GM12892 (cell line): ENCODE results near the gene CACNA2D1.

Source experiments
- DNase-seq: peaks from one replicate; pipeline ENCODE4 v3.0.0; 2011; ENCODE audit not compliant: insufficient read length
- FAIRE-seq: peaks from 2 replicates; lab custom pipeline; 2011; peaks lifted over from hg19 to GRCh38; lab: Jason Lieb, UNC
- POLR2A ChIP-seq: IDR thresholded peaks from 2 replicates; pipeline ENCODE4 v1.6.1; 2011; ENCODE audit warnings: low read depth, low read length, control low read depth
- POLR2AphosphoS5 ChIP-seq: IDR thresholded peaks from 2 replicates; pipeline ENCODE4 v1.6.1; 2011; ENCODE audit warnings: low read depth, low read length, control low read depth
- TAF1 ChIP-seq: IDR thresholded peaks from 2 replicates; pipeline ENCODE4 v1.6.1; 2011; ENCODE audit warnings: low read depth, mild to moderate bottlenecking, control low read depth, low read length, borderline replicate concordance

CACNA2D1 gene

DNA sequence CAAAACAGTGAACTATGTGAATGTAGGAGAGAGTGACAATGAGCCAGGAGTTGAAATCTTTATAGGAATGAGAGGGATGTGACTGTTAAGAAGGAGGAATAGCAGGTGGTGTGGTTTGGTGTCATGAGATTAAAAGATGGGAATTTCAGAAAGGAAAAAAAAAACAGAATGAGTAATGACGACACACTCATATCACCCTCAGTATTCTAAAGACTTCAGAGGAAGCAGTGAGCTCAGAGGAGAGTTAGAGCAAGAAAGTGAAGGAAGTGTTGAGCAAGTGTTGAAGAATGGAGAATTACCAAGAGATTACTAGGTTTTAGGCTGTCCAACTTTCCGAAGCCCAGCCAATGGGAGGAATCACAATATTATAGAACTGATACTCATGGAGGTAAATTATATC lies 453.2 kb downstream of the CACNA2D1 start:
- FAIRE-seq (no peak), DNase-seq (no peak)
- TF ChIP-seq TAF1, result no peak
- TF ChIP-seq POLR2A, result no peak
- no peak for TF ChIP-seq POLR2AphosphoS5

DNA sequence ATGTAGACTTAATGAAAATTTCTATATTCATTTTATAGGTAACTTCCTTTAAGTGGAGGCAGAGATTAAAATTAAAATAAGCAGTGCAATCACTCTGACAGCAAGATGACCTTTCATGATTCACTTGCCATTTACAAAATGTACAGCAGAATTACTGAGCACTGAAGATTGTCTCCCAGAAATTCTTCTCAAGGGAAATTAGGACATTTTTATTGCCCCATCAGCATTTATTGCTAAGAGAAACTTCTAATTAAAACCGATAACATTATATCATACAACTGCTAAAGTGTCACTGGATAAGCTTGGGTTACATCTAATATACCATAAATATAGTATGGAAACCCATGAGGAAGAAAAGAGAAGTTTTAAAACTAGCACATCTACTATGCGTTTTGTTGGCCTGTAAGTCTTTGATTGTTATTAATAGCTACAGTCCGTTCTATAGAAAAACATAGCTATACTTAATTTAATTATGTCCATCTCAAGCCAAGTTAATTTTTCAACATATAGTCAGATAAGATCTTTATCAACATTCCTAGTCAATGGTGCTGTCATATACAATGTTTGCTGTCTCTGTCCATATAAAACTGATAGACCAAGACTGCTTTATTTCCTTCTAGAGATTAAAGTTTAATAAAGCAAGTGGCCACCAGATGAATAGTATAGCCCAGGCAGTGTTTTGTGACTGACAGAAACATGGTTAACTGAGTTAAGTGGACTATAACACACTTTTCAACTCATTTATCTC lies 456.7 kb downstream of the CACNA2D1 start:
- FAIRE-seq (no peak), DNase-seq (no peak)
- TF ChIP-seq POLR2A (no peak), POLR2AphosphoS5 (no peak), TAF1 (no peak)

DNA sequence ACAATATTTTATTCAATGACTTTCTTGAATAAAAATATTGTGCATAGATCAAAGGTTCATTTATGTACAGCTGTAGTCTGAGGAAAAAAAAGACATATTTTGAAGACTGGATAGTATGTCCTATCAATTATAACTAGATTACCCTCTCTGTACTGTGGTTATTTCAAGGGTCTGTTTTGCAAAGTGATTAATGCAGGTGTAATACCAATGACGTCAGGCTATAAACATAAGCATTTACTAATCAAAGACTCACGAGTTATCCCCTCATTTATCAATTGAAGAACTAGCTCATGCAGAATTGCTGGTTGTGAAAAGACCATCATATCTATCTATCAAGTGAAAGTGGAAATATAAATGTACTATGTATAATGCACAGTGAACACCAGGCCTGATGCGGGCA lies 460.2 kb downstream of the CACNA2D1 start:
- DNase-seq, result no peak
- no peak for TF ChIP-seq TAF1
- no peak for TF ChIP-seq POLR2AphosphoS5
- no peak for TF ChIP-seq POLR2A
- FAIRE-seq, result no peak

DNA sequence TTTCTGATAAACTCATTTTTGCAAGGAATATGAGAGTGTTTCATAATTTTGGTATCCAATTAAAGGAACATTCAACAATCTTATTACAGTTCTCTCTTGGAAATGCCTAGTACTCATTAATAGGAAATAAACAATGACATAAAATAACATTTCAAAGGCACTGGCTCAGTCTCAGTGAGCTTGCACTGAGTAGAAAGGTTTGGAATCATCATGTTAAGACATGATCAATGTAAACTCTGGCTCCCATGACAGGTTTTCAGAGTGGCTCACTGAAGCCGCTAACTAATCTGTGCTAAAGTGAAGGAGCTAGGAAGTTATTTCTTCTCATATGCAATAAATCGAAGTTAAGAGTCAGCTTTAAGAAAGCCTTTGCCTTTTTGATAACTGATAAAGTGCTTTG lies 470.5 kb downstream of the CACNA2D1 start:
- DNase-seq, result no peak
- FAIRE-seq, result no peak
- no peak for TF ChIP-seq TAF1

DNA sequence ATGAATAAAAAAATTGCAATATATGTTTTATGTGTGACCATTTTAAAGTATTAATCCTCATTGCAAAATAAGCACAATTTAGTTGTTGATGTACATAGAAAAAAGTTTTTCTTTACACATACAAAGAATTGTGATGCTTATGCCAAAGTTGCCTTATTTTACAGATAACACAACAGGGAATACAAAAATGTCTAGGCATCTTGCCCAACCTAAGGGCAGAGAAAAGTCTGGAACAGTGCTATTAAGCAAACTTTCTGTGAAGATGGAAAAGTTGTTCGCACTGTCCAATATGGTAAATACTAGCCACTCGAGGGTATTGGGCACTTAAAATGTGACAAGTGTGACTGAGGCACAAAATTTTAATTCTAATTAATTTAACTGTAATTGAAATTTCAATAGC lies 483.6 kb downstream of the CACNA2D1 start:
- FAIRE-seq (no peak), DNase-seq (no peak)
- TF ChIP-seq POLR2AphosphoS5 (no peak), POLR2A (no peak), TAF1 (no peak)

DNA sequence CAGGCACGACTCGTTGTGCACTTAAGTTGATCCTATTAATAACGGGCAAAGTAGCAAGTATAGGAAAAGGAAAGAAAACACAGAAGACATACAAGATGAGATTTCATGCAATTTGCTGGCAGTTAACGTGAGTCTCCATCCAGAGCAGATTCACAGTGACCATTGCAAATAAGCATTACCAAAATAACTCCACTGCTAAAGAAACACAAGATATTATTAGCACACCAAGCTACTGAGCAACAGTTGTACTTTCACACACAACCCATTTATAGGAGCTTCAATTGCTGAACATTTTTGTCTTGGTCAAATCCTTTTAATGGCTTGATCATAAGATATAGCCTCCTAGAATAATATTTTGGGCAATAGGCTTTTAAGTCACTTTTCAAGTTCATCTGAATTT lies 486.1 kb downstream of the CACNA2D1 start:
- FAIRE-seq (no peak), DNase-seq (no peak)
- TF ChIP-seq POLR2A (no peak), POLR2AphosphoS5 (no peak), TAF1 (no peak)

DNA sequence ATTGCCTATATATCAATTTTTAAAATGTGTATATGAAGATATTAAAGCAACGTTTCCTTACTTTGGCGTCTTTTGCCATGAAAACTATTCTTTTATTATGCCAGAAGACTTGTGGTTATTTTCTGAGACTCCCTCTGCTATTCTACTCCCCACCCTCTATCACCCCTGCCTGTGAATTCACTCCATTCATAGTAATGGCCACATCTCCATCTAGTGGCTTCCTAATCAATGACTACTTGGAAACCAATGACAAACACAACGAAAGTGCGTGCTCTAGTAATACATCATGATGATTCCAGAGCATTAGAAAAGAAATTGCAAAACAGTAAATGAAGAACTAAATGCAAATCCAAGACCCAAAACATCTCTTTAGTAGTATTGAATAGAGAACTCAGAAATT lies 487.1 kb downstream of the CACNA2D1 start:
- DNase-seq, result no peak
- TF ChIP-seq POLR2A, result no peak
- no peak for TF ChIP-seq TAF1
- TF ChIP-seq POLR2AphosphoS5, result no peak
- peak; percentile 54 for FAIRE-seq

DNA sequence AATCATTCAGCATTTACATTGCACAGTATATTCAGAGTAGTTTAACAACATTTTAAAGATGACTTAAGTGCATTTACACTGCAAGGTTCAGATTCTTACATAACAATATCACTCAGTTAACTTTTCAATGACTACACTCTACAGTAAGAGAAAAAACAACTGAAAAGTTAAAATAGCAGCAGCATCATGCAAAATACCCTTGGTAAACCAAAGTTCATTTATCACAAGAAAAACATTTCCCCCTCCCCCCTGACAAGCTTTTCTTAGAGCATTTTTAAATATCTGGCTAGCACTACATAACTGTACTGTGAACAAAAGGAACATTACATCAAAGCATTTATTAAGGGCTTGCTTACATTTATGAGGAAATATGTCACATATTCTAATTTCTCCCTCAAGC lies 494.3 kb downstream of the CACNA2D1 start:
- no peak for DNase-seq
- TF ChIP-seq POLR2AphosphoS5 (no peak), TAF1 (no peak)
- FAIRE-seq, result no peak

DNA sequence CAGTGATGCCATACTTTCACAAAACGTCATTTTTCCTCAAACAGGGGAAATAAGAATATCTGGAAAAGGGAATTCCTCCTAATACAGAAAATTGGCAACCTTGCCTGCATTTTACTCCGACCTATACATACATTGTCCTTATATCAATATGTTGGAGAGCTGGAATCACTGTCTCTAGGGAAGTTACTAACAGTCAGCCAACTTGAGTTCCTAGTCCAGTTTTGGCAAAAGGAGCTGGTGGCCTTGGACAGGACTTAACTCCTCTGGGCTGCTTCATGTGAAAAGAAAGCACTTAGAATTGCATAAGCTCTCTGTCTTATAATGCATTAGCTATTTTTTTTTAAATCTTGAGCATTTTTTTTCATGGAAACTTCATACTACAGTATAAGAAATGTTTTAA lies 499.5 kb downstream of the CACNA2D1 start:
- DNase-seq, result no peak
- TF ChIP-seq TAF1, result no peak
- no peak for TF ChIP-seq POLR2AphosphoS5
- no peak for TF ChIP-seq POLR2A
- FAIRE-seq, result no peak

DNA sequence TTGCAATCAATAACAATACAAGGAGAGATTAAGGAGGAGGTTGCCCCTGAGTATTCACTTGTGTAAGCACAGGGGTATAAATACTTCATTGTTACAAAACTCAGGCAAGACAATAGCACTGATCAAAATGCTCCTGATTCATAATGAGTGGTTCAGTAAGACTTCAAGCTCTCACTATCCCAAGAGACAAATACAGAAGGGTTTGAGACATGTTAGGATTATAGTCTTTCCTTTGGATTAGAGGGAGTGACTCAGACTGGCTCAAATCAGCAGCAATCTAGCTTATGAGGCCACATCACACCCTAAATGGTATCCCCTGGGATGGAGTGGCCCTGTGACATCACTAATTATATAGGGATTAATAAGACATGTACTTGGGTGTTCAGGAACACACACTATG lies 506.5 kb downstream of the CACNA2D1 start:
- DNase-seq, result no peak
- TF ChIP-seq TAF1 (no peak), POLR2AphosphoS5 (no peak), POLR2A (no peak)
- no peak for FAIRE-seq

DNA sequence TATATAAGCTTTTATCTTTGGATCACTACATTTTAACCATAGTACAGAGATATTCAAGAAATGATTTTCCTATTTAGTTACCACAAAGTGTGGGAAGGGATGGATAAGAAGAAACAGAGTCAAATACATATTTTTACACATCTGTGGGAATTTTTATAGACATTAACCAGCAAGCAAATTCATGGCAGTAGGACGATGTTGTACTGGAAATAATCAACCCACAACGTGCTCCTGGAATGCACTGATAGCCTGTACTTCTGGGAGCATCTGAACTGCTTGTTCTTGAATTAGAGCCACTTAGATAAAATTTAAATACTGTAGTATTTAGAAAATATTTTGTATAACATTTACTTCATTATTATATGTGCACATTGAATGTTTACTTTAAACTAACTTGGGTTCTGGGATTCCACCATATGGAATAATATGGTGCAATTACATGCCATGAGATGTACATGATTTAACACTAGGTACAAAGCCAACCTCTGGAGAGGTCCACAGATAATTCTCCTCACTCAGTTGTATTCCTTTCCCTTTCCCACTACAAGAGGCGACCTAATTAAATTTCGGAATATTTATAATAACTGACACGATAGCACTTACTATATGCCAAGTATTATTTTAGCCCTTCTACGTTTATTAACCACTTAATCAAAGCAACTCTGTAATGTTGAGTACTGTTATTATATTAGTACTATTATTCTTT lies 508.8 kb downstream of the CACNA2D1 start:
- TF ChIP-seq POLR2AphosphoS5 (no peak), TAF1 (no peak), POLR2A (no peak)
- FAIRE-seq (no peak), DNase-seq (no peak)

DNA sequence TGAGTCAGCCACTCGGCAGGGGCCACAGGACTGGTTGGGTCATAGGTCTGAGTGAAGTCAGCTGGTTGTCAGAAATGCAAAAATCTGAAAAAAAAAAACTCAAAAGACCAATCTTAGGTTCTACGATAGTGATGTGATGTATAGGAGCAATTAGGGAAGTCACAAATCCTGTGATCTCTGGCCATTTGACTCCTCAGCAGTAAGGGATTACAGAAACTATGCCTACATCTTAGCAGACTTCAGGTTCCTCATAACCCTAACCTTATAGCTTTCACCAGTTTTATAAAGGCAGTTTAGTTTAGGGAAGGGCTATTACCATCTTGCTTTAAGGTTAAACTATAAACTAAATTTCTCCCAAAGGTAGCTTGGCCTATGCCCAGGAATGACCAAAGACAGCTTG lies 510.6 kb downstream of the CACNA2D1 start:
- DNase-seq, result no peak
- TF ChIP-seq POLR2A (no peak), POLR2AphosphoS5 (no peak), TAF1 (no peak)

More for the DNA sequence above, 510.6 kb downstream of the CACNA2D1 start:
- FAIRE-seq, result no peak
